Midbrain (tissue), 1 donor: Measurements from ENCODE around the gene DNAJC1.
"Not testable (repeated sequence)": the region's sequence is repeated elsewhere in the genome, so short reads cannot be mapped to it uniquely, and the experiment has no call there.

Source experiments
- DNase-seq: peaks from one replicate; lab custom pipeline; 2025; lab: John Stamatoyannopoulos, UW

The DNAJC1 gene

DNA sequence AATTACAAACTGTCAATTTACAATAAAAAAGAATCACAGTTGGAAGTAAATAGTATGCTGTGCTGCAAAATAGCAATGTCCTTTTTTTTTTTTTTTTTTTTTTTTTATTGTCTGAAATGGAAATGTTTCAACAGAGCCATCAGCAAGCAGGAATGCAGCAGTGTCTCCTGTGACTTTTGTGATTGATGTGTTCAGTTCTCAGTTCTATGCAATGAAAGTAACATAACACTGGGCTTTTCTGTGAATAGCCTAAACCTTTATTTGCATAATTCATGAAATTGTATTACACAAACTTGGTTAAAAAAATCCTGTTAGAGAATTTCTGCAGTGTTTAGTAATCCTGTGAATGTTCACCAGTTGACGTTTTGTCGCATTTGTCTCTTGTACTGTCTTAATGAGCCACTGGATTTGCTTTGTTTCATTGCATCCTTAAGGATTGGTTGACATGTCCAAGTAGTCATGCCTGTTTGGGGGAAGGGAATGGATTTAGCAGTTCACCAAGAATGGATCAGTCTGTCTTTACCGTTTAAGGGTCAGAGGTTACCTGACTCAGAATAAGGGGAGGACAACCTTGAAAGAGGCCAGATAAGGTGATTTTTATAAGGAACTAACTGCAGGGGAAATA lies 276.8 kb downstream of the DNAJC1 start:
- no peak for DNase-seq

- peak; percentile 89 for DNase-seq
Observed at GRCh38 chr10:21724687-21725367, 278.7 kb downstream of the DNAJC1 start.

- DNase-seq: no peak
Observed at GRCh38 chr10:21724020-21724589, 279.4 kb downstream of the DNAJC1 start.

GRCh38 chr10:21722209-21722608 lies 281.3 kb downstream of the DNAJC1 start:
- no peak for DNase-seq

DNA sequence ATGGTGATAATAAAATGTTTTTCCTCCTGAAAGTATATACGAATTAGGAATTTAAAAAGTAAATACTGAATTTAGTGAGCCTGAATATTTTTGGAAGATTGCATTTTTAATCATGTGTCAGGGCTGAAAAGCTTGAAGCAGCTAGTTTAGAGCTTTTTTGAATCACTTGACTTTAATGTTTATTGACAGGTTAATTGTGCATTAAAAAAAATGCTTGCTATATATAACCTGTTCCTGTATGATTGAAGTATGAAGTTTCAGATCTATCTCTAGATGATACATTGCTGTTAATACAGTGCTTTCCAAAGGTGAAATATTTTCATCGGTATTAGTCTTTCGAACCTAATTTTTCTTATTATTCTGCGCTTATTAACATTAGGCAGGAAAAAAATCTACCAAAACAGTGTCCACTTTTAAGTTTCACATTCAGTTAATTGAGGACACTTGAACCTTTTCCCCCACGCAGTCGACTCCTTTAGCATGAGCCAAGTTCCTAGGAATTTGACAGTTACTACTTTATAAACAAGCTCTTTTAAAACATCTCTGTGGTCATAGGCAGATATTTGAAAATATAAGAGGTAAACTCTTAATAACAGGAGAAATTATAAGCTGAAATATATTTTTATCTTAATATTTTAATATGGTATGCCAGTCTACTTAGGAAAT lies 282.4 kb downstream of the DNAJC1 start:
- no peak for DNase-seq

DNA sequence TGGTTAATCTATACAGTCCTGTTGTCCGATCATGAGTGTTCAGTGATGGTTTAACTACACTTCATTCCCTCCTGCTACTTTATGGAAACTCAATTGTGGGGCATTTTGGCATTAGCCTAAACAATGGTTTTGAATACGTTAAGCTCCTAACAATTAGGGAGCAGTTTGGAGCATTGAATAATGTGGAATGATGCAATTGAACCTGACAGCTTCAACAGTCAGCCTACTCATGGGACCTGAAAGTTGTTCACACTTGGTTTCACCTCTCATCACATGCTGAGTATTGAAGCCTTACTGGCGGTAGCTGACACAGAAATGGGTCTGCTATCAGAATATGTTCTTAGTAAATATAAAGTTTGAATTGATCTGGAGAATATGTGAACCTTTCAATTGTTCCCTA lies 283.4 kb downstream of the DNAJC1 start:
- no peak for DNase-seq

- DNase-seq: no peak
Observed at GRCh38 chr10:21719502-21719901, 284.0 kb downstream of the DNAJC1 start.

DNA sequence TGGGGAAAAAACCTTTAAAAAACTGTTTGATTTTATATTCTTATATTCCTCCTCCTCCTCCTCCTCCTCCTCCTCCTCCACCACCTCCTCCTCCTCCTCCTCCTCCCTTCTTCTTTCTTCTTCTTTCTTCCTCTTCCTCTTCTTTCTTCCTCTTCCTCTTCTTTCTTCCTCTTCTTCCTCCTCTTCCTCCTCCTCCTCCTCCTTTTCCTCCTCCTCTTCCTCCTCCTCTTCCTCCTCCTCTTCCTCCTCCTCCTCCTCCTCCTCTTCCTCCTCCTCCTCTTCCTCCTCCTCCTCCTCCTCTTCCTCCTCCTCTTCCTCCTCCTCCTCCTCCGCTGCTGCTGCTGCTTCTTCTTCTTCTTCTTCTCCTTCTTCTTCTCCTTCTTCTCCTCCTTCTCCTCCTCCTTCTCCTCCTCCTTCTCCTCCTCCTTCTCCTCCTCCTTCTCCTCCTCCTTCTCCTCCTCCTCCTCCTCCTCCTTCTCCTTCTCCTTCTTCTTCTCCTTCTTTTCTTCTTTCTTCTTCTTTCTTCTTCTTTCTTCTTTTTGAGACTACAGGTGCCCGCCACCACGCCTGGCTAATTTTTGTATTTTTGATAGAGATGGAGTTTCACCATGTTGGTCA lies 286.0 kb downstream of the DNAJC1 start:
- not testable (repeated sequence) for DNase-seq

GRCh38 chr10:21715531-21716195 lies 287.9 kb downstream of the DNAJC1 start:
- DNase-seq: no peak

DNA sequence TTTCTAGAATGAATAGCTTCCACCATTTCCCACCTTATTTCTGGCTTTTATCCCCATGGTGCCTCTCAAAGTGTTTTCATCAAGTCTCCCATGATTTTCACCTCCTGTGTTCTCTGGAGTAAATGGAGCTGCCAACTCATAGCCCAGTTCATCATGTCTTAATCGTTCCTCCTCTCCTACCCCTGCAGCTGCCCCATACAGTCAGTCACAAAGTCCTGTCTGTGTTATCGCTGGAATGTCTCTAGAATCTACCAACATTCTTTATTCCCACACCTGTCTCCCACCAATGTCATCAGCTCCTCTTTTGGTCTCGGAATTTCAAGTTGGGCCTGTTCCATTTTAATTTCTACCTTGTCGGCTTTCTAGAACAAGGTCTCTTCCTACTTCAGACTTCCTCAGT lies 290.6 kb downstream of the DNAJC1 start:
- DNase-seq: no peak

GRCh38 chr10:21707498-21707897 lies 296.0 kb downstream of the DNAJC1 start:
- no peak for DNase-seq
